Dedifferentiated amniotic fluid mesenchymal stem cell (primary cell): ENCODE measurements around the gene VPS8.
"Not testable (repeated sequence)": the region's sequence is repeated elsewhere in the genome, so short reads cannot be mapped to it uniquely, and the experiment has no call there.

Source experiments
- DNase-seq: peaks from one replicate; pipeline ENCODE4 v3.0.0-alpha.2; 2016; ENCODE audit errors: extremely low spot score

The VPS8 gene

DNA sequence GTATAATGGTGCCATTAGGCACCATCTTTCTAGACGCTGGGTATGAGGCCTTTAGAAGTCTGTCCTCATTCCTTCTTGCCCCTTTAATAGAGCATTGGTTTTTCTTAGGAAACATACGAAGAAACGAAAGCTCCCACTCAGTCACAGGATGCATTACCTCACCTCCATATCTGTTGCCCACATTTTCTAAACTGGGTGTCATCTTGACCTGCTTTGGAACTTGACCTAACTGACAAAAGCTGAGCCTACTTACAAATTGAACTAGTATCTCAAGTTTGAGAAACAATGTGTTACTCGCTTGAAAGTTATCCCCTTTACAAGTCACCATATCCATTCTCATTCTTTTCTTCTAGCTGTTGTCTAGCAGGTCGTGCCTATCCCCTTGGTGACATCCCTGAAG, 102.7 kb downstream of the VPS8 start:
- no peak for DNase-seq

GRCh38 chr3:184918750-184919149, 106.8 kb downstream of the VPS8 start:
- no peak for DNase-seq

DNA sequence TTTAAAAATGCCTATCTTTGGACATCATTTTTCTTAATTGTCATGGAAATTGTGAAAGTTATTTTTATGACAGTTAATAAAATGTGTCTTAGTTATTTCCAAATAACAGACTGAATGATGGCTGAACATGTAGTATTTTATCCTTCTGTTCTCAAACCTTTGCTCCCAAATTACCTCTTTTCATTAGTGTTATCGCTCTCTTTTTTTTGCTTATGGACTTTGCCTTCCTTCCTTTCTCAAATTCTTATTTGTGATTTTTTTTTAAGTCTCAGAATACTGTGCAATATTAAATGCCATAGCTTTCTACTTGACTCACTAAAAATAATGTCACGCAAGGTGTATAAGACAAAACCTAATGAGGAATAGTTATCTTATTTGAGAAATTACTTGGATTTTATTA, 107.7 kb downstream of the VPS8 start:
- DNase-seq: no peak

DNA sequence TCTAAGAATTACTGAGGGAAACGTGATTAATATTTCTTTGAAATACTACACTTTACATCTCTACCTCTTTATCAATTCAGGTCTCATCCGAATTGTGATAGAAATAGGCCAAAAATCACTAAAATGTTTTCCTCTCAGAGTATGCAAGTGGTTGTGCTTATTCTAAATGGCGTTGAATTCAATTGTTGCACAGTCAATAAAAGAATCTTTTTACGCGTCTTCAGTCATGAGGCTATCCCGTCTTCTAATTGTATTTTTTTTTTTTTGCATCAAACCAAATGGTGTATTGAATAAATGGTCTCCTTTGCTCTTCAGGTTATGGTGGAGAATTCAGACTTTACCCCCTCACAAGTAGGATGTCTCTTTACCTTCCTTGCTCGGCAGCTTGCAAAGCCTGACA, 112.6 kb downstream of the VPS8 start:
- no peak for DNase-seq

DNA sequence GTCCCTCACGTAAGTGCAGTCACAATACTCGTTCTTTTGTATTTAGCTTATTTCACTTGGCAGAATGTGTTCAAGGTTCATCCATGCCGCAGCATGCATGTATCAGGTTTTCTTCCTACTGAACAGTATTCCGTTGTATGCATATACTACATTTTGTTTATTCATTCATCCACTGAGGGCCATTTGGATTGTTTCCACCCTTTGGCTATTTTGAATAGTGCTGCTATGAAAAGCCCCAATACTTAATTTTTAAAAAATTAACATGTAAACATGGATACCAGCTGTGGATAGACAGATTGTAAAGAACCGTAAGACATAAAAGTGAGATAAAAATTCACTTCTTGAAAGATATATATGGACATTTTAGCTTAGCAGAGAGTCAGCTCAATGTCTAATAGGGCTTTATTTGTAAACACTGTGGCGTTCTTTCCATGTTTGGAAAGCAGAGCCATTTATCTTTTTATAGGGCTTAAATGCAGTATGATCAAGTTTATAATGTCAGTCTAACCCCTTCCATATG, 115.9 kb downstream of the VPS8 start:
- DNase-seq: no peak

- DNase-seq: no peak
Observed at GRCh38 chr3:184932777-184933176, 120.8 kb downstream of the VPS8 start.

- DNase-seq: no peak
Observed at GRCh38 chr3:184937611-184938010, 125.6 kb downstream of the VPS8 start.

DNA sequence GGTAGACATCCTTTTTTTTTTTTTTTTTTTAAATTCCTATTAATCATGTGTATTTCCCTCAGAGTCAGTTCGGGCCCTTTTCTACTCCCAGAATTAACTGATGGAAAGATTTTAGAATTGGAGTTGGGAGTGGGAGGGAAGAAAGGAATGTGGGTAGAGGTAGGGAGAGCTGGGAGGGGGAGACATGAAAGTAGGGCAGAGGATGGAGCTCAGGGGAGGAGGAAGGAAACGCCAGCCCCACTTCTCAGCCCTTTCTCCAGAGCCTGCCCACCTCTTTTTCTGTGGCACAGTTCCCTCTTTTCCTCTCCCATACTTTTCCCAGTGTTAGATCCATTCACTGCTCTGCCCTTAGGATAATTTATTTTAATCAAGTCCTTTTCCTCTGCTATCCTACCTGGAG, 129.4 kb downstream of the VPS8 start:
- DNase-seq: no peak

DNA sequence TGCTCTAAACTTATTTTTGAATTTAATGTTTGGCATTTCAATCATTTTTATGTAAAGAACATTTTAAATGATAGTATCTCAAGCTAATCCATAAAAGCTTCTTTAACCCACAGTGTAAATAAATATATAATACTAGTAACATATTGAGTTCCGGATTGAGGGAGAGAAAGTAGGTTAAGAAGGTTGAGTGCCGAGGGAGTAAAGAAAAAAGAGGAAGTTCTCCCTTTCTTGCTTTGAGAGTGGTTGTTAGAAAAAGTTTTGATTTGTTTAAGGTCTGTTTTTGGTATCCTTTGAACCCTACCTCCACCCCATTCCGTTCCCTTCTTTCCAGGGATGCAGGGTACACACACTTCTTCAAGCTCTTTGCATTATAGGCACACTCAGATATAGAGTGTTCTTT, 130.8 kb downstream of the VPS8 start:
- DNase-seq: no peak

- no peak for DNase-seq
Observed at GRCh38 chr3:184944241-184944640, 132.3 kb downstream of the VPS8 start.

- no peak for DNase-seq
Observed at GRCh38 chr3:184945886-184946625, 134.1 kb downstream of the VPS8 start.

DNA sequence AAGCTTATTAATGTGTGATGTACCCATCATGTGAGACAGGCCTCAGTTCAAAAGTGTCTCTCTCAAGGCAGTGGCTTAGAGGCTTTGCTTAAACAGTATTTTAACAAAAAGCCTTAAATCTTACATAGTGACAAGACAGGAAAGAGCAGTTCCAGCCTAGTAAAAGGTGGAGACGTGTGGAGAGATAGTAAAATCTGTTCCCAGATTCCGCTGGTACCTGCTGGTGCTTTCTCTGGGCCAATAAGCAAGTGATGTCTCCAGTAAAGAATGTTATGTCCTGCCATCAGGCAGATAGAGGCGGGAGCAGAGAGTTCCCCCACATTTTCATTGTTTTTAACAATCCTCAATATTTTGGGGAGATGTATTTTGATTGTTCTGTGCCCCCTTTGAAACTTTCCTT, 135.0 kb downstream of the VPS8 start:
- DNase-seq: no peak

DNA sequence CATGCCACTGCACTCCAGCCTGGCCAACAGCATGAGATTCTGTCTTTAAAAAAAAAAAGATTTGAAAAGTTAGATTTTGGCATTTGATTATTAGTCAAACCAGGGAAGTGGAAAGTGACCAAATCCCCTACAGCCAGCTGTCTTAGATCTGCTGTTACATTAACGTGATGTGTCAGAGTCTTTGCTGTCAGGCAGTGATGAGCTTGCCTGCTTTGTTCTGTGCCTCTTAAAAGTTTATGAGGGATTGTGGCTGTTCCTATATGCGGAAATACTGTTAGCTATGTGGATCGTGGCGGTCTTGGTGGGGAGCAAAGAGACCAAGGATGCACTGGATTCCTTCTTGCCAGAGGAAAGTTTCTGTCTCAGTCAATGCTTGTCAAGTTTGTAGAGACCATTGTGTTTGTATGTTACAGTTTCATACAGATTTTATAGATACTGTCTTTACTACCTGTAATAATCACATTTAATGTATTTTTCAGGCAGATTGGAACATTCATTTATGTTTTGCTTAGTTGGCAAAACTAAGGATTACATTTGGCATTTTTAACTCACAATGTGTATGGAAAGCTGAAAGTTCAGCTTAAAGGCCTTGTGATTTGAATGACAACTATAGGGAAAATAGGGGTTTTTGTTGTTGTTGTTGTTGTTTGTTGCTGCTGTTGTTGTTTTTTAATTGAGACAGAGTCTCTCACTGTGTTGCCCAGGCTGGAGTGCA, 137.4 kb downstream of the VPS8 start:
- DNase-seq: no peak

DNA sequence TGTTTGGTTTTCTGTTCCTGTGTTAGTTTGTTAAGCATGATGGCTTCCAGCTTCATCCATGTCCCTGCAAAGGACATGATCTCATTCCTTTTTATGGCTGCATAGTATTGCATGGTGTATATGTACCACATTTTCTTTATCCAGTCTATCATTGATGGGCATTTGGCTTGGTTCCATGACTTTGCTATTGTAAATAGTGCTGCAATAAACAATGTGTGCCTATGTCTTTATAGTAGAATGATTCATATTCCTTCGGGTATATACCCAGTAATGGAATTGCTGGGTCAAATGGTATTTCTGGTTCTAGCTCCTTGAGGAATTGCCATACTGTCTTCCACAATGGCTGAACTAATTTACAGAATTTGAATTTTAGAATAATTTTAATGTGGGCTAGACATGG, 138.8 kb downstream of the VPS8 start:
- not testable (repeated sequence) for DNase-seq

DNA sequence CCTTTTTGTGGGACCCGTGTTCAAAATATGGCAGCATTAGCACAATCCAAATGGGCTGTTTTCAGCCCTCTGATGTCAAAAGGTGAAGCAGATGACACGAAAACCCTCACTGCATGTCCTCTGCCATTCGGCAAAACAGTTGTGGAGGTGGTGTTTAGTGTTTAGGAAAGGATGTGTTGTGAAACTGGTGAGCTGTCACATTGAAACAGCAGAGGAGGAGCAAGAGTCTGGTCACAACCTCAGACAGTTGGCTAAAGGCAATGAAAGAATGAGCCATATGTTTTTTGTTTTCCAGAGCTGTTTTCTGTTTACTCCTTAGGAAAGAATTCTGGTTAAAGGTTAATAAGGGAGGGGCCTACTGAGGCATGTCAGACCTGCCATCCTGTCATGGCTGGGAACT, 140.7 kb downstream of the VPS8 start:
- DNase-seq: no peak

GRCh38 chr3:184953401-184953800, 141.4 kb downstream of the VPS8 start:
- no peak for DNase-seq

- no peak for DNase-seq
Observed at GRCh38 chr3:184954251-184954650, 142.3 kb downstream of the VPS8 start.

DNA sequence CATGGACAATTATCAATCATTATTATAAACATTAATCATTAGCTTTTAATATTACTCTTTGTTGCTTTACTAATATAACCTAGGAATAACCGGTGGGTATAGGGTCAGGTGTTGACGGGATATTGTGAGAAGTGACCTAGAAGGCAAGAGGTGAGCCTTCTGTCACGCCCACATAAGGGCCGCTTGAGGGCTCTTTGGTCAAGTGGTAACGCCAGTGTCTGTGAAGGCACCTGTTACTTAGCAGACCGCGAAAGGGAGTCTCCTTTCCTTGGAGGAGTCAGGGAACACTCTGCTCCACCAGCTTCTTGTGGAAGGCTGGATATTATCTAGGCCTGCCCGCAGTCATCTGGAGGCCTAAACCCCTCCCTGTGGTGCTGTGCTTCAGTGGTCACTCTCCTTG, 142.9 kb downstream of the VPS8 start:
- not testable (repeated sequence) for DNase-seq

GRCh38 chr3:184965639-184966430, 153.9 kb downstream of the VPS8 start:
- DNase-seq: no peak

- DNase-seq: no peak
Observed at GRCh38 chr3:184968115-184968514, 156.1 kb downstream of the VPS8 start.

- DNase-seq: no peak
Observed at GRCh38 chr3:184970186-184970585, 158.2 kb downstream of the VPS8 start.

- DNase-seq: no peak
Observed at GRCh38 chr3:184977796-184978195, 165.8 kb downstream of the VPS8 start.
